Adipocyte (in vitro differentiated cells): ENCODE data around the gene CRHR1.
"Not testable (repeated sequence)": the region's sequence is repeated elsewhere in the genome, so short reads cannot be mapped to it uniquely, and the experiment has no call there.

ENCODE experiments used
- DNase-seq: peaks from one replicate; pipeline ENCODE4 v3.0.0-alpha.2; 2015; ENCODE audit warnings: low read depth
- H3K27me3 ChIP-seq: replicated peaks from 2 replicates; pipeline ENCODE4 v1.7.0; 2013; ENCODE audit warnings: mild to moderate bottlenecking, low read length, moderate library complexity; ENCODE audit not compliant: control insufficient read depth, insufficient read depth
- H3K36me3 ChIP-seq: 2 replicates; pipeline ENCODE4 v1.7.0; 2013; ENCODE audit warnings: low read length, mild to moderate bottlenecking, moderate library complexity; ENCODE audit not compliant: control insufficient read depth, insufficient read depth, severe bottlenecking
- H3K4me1 ChIP-seq: 2 replicates; pipeline ENCODE4 v1.7.0; 2013; ENCODE audit warnings: mild to moderate bottlenecking, low read length, moderate library complexity; ENCODE audit not compliant: control insufficient read depth, insufficient read depth
- H3K4me3 ChIP-seq: 2 replicates; pipeline ENCODE4 v1.7.0; 2013; ENCODE audit warnings: mild to moderate bottlenecking, low read length, moderate library complexity
- H3K9ac ChIP-seq: 2 replicates; pipeline ENCODE4 v1.7.0; 2013; ENCODE audit warnings: mild to moderate bottlenecking, low read length, moderate library complexity
- H3K9me3 ChIP-seq: 2 replicates; pipeline ENCODE4 v1.7.0; 2013; ENCODE audit warnings: mild to moderate bottlenecking, low read length, moderate library complexity; ENCODE audit not compliant: control insufficient read depth

Gene CRHR1

GRCh38 chr17:45855691-45856336 lies 71.7 kb downstream of the CRHR1 start:
- Histone ChIP-seq H3K4me1 (peaks cover 5% of the 10 kb centered on the region), H3K36me3 (no peaks in the 10 kb centered on the region), H3K4me3 (no peak overlapping the region), H3K27me3 (peaks cover 42% of the 10 kb centered on the region), H3K9me3 (no peaks in the 10 kb centered on the region), H3K9ac (no peak overlapping the region)
- DNase-seq = no peak

GRCh38 chr17:45857977-45858708 lies 74.0 kb downstream of the CRHR1 start:
- no peak overlapping the region for H3K9ac ChIP-seq
- H3K9me3 ChIP-seq = no peaks in the 10 kb centered on the region
- no peaks in the 10 kb centered on the region for H3K36me3 ChIP-seq
- no peak overlapping the region for H3K4me3 ChIP-seq
- peak; percentile 58 for DNase-seq
- H3K27me3 ChIP-seq = peaks cover 35% of the 10 kb centered on the region
- peaks cover 5% of the 10 kb centered on the region for H3K4me1 ChIP-seq

GRCh38 chr17:45861165-45861564 lies 77.0 kb downstream of the CRHR1 start:
- DNase-seq = no peak
- peaks cover 5% of the 10 kb centered on the region for H3K4me1 ChIP-seq
- H3K9ac ChIP-seq = no peak overlapping the region
- H3K27me3 ChIP-seq = peaks cover 45% of the 10 kb centered on the region
- H3K4me3 ChIP-seq = no peak overlapping the region
- no peaks in the 10 kb centered on the region for H3K9me3 ChIP-seq
- no peaks in the 10 kb centered on the region for H3K36me3 ChIP-seq

GRCh38 chr17:45862127-45862526 lies 78.0 kb downstream of the CRHR1 start:
- H3K36me3 ChIP-seq, H3K4me3 ChIP-seq, H3K9ac ChIP-seq, H3K4me1 ChIP-seq, DNase-seq, H3K9me3 ChIP-seq: not testable (repeated sequence)
- H3K27me3 ChIP-seq = peaks cover 45% of the 10 kb centered on the region

GRCh38 chr17:45863857-45864654 lies 79.9 kb downstream of the CRHR1 start:
- H3K27me3 ChIP-seq = peaks cover 45% of the 10 kb centered on the region
- H3K9me3 ChIP-seq = no peaks in the 10 kb centered on the region
- peaks cover 7% of the 10 kb centered on the region for H3K4me1 ChIP-seq
- no peaks in the 10 kb centered on the region for H3K36me3 ChIP-seq
- no peak overlapping the region for H3K4me3 ChIP-seq
- no peak for DNase-seq
- no peak overlapping the region for H3K9ac ChIP-seq

- H3K9me3 ChIP-seq = no peaks in the 10 kb centered on the region
- no peak overlapping the region for H3K4me3 ChIP-seq
- H3K36me3 ChIP-seq = no peaks in the 10 kb centered on the region
- H3K4me1 ChIP-seq = peaks cover 13% of the 10 kb centered on the region
- peaks cover 33% of the 10 kb centered on the region for H3K27me3 ChIP-seq
- DNase-seq = no peak
- no peak overlapping the region for H3K9ac ChIP-seq
Observed at GRCh38 chr17:45867171-45867570, 83.1 kb downstream of the CRHR1 start.

- no peak for DNase-seq
Observed at GRCh38 chr17:45867702-45868101, 83.6 kb downstream of the CRHR1 start.

GRCh38 chr17:45868276-45868675 lies 84.2 kb downstream of the CRHR1 start:
- Histone ChIP-seq H3K36me3 (no peaks in the 10 kb centered on the region), H3K4me1 (peaks cover 13% of the 10 kb centered on the region), H3K9me3 (no peaks in the 10 kb centered on the region), H3K9ac (no peak overlapping the region), H3K4me3 (no peak overlapping the region), H3K27me3 (peaks cover 31% of the 10 kb centered on the region)
- no peak for DNase-seq

More at GRCh38 chr17:45867702-45868101, 83.6 kb downstream of the CRHR1 start:
- no peaks in the 10 kb centered on the region for H3K36me3 ChIP-seq
- H3K27me3 ChIP-seq = peaks cover 34% of the 10 kb centered on the region
- no peaks in the 10 kb centered on the region for H3K9me3 ChIP-seq
- no peak overlapping the region for H3K4me3 ChIP-seq
- H3K9ac ChIP-seq = no peak overlapping the region
- H3K4me1 ChIP-seq = peaks cover 13% of the 10 kb centered on the region

- H3K9ac ChIP-seq = no peak overlapping the region
- H3K4me1 ChIP-seq = peaks cover 13% of the 10 kb centered on the region
- H3K27me3 ChIP-seq = peaks cover 29% of the 10 kb centered on the region
- no peak overlapping the region for H3K4me3 ChIP-seq
- DNase-seq = no peak
- no peaks in the 10 kb centered on the region for H3K9me3 ChIP-seq
- H3K36me3 ChIP-seq = no peaks in the 10 kb centered on the region
Observed at GRCh38 chr17:45869676-45870341, 85.7 kb downstream of the CRHR1 start.

GRCh38 chr17:45870342-45870974 lies 86.3 kb downstream of the CRHR1 start:
- Histone ChIP-seq H3K4me3 (no peak overlapping the region), H3K4me1 (peaks cover 13% of the 10 kb centered on the region), H3K9ac (no peak overlapping the region), H3K9me3 (no peaks in the 10 kb centered on the region), H3K27me3 (peaks cover 25% of the 10 kb centered on the region), H3K36me3 (no peaks in the 10 kb centered on the region)
- no peak for DNase-seq
